Mesothelial cell of epicardium (in vitro differentiated cells): ENCODE measurements around the gene IVL. TPM values are rescaled to one million over a fixed set of nuclear protein-coding genes. Genes with fewer than 3 reads are reported as not detected.

ENCODE experiments used
- DNase-seq, 2 experiments: peaks; one replicate each; pipeline ENCODE4 v3.0.0; 2021; ENCODE audit warnings: low spot score in 2 of 2; ENCODE audit not compliant: unreplicated experiment in 2 of 2
- H3K27ac Mint-ChIP-seq: 2 replicates; pipeline ENCODE4 v1.8.0; 2021; ENCODE audit warnings: mixed read lengths
- H3K27me3 Mint-ChIP-seq: 2 replicates; pipeline ENCODE4 v1.8.0; 2021; ENCODE audit warnings: low read depth, mixed read lengths
- H3K36me3 Mint-ChIP-seq: 2 replicates; pipeline ENCODE4 v1.8.0; 2021; ENCODE audit warnings: mixed read lengths
- H3K4me1 Mint-ChIP-seq: 2 replicates; pipeline ENCODE4 v1.8.0; 2021; ENCODE audit warnings: mixed read lengths
- H3K4me3 Mint-ChIP-seq: 2 replicates; pipeline ENCODE4 v1.8.0; 2021; ENCODE audit warnings: mild to moderate bottlenecking, moderate library complexity, mixed read lengths
- H3K9me3 Mint-ChIP-seq: 2 replicates; pipeline ENCODE4 v1.8.0; 2021; ENCODE audit warnings: mixed read lengths
- CTCF ChIP-seq: fragments of 200-600 bp; sonication (generic); IDR thresholded peaks from one replicate; pipeline ENCODE4 v1.5.0; 2021; ENCODE audit warnings: antibody characterized with exemption; ENCODE audit not compliant: unreplicated experiment
- total RNA-seq: library from RNA; stranded (reverse); gene quantifications from 3 replicates; pipeline ENCODE4 v1.2.1, GENCODE V29; 2021

IVL gene
- total RNA-seq, 1 donor from 2014 or later = 0.27 TPM

GRCh38 chr1:152960452-152961044 is 52.2 kb downstream of the IVL start:
- no peak for DNase-seq
- Mint-ChIP-seq H3K4me3 (no peak overlapping the region), H3K27ac (no peak overlapping the region), H3K9me3 (peaks cover 11% of the 10 kb centered on the region), H3K36me3 (no peaks in the 10 kb centered on the region), H3K27me3 (peaks cover 2% of the 10 kb centered on the region), H3K4me1 (no peaks in the 10 kb centered on the region)
- no peak for TF ChIP-seq CTCF

Other genes with a start within 250 kb of the IVL start
- not detected in 3 replicates for gene LCE2D, start 245.2 kb upstream of the IVL start, total RNA-seq
- gene LCE2C, start 233.3 kb upstream of the IVL start, total RNA-seq = not detected in 3 replicates
- not detected in 3 replicates for gene LCE2B, start 222.4 kb upstream of the IVL start, total RNA-seq
- gene LCE2A, start 210.2 kb upstream of the IVL start, total RNA-seq = not detected in 3 replicates
- not detected in 3 replicates for gene LCE4A, start 200.4 kb upstream of the IVL start, total RNA-seq
- not detected in 3 replicates for gene KPRP, start 150.5 kb upstream of the IVL start, total RNA-seq
- not detected in 3 replicates for gene LCE1F, start 133.4 kb upstream of the IVL start, total RNA-seq
- not detected in 3 replicates for gene LCE1E, start 122.3 kb upstream of the IVL start, total RNA-seq
- not detected in 3 replicates for gene LCE1D, start 111.8 kb upstream of the IVL start, total RNA-seq
- not detected in 3 replicates for gene LCE1C, start 101.9 kb upstream of the IVL start, total RNA-seq
- not detected in 3 replicates for gene LCE1B, start 96.6 kb upstream of the IVL start, total RNA-seq
- not detected in 3 replicates for gene LCE1A, start 81.1 kb upstream of the IVL start, total RNA-seq
- not detected in 3 replicates for gene LCE6A, start 65.7 kb upstream of the IVL start, total RNA-seq
- gene LCE7A, start 48.5 kb upstream of the IVL start, total RNA-seq = not detected in 3 replicates
- gene SMCP, start 30.2 kb upstream of the IVL start, total RNA-seq = not detected in 3 replicates
- gene SPRR5, start 38.7 kb downstream of the IVL start, total RNA-seq = not detected in 3 replicates
- gene SPRR4, start 62.1 kb downstream of the IVL start, total RNA-seq = not detected in 3 replicates
- not detected in 3 replicates for gene SPRR1A, start 75.5 kb downstream of the IVL start, total RNA-seq
- not detected in 3 replicates for gene SPRR3, start 93.2 kb downstream of the IVL start, total RNA-seq
- gene SPRR1B, start 122.7 kb downstream of the IVL start, total RNA-seq = not detected in 3 replicates
- not detected in 3 replicates for gene SPRR2D, start 132.6 kb downstream of the IVL start, total RNA-seq
- gene SPRR2A, start 149.0 kb downstream of the IVL start, total RNA-seq = not detected in 3 replicates
- not detected in 3 replicates for gene SPRR2B, start 163.1 kb downstream of the IVL start, total RNA-seq
- gene SPRR2E, start 186.0 kb downstream of the IVL start, total RNA-seq = 1.2 to 1.9 TPM (median 1.9 TPM) in 3 replicates
- 54.4 to 65.0 TPM (median 56.6 TPM) in 3 replicates for gene SPRR2F, start 205.0 kb downstream of the IVL start, total RNA-seq
- not detected in 3 replicates for gene SPRR2G, start 242.3 kb downstream of the IVL start, total RNA-seq